HG03066 (cell line): ENCODE data around the gene UCN.
"Not testable (repeated sequence)": the region's sequence is repeated elsewhere in the genome, so short reads cannot be mapped to it uniquely, and the experiment has no call there.

ENCODE experiments used
- ATAC-seq: cut with Tn5 transposase; IDR thresholded peaks from one replicate; pipeline ENCODE4 v1.9.1; 2021; ENCODE audit warnings: low read depth; ENCODE audit not compliant: unreplicated experiment

The UCN gene

DNA sequence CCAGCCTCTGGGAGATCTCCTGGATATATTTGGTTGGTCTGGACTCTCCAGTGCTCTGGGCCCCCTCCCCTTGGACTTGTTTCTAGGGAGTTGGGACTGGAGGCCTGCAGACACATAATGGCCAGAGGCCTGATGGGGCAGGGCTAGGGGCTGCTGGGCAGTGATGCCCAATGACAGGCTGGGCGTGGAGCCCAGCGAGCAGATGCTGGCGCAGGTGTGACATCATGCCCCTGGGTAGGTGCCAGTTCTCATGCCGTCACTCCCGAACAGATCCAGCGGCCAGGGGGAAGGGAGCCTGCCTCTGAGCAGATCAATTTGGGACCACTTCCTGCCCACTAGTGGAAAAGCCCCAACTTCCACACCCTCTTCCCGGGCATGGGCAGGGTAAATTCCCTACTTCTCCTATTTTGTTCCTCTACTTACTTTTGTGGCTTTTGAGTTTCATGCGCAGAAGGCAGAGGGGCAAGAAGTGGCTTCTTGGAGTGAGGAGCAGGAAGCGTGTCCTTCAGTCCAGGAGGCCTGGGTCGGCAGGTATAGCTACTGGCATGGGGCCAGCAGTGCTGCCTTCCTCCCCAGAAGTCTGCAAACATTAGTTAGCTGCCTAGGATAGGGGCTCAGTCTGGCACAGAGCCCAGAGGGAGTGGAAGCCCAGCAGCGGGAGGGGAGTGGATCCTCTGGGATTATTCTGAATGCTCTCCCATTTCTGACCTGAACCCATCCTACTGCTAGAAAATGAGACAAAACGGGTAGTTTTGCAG lies 8.6 kb upstream of the UCN start:
- no peak for ATAC-seq

DNA sequence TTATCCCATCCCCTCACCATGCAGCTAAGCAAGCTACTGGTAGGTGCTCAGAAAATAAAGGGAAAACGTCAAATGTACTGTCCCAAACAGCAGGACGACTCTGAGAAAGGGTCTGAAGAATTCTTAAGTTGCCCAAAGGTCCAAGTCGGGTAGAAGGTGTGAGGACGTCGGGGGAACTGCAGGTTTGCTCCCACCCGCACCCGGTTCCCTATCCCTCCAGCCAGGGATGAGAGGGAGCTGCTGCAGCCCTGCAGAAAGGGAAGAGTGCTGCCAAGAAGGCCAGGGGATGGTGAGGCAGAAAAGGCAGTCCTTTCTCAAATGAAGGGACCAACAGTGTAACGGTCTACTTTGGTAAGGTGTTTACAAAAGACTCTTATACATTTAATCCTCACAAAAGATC lies 6.9 kb upstream of the UCN start:
- ATAC-seq, result no peak

GRCh38 chr2:27314709-27315108 lies 6.5 kb upstream of the UCN start:
- ATAC-seq, result no peak

- ATAC-seq, result no peak
Observed at GRCh38 chr2:27313882-27314645, 5.8 kb upstream of the UCN start.

DNA sequence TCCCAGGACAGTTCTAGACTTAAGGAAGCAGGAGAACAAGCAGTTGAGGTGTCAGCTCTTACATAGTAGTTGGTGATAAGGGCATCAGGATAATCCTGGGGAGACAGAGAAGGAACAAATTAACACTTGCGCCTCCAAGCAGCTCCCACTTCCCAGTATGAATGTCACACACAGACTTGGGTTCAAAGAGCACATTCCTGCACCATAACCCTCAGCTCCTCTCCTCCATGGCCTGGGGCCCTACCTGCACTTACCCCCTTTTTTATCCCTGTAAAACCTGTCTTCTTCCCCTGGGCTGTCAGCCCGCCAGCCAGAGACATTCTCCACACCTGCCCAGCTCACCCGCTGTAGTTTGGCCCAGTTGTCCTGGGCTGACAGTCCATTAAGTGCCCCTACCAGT lies 3.9 kb upstream of the UCN start:
- no peak for ATAC-seq

DNA sequence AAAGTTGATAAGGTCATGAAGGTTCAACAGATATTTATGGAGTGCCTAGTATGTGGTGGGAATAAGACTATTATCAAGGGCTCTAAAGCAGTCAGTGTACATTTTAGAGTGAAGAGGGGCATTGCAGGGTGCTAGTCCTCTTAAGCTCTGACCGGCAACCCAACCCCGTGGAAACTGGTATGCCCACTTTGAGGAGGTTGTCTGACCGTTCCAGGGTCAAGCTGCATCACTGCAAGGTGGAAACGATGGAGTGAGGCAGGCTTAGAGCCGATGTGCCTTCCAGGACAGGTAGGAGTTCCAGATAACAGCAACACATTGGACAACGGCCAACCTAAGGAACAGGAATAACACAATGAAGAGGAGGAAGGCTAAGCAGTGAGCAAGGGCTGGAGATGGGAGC lies 1.4 kb upstream of the UCN start:
- no peak for ATAC-seq

DNA sequence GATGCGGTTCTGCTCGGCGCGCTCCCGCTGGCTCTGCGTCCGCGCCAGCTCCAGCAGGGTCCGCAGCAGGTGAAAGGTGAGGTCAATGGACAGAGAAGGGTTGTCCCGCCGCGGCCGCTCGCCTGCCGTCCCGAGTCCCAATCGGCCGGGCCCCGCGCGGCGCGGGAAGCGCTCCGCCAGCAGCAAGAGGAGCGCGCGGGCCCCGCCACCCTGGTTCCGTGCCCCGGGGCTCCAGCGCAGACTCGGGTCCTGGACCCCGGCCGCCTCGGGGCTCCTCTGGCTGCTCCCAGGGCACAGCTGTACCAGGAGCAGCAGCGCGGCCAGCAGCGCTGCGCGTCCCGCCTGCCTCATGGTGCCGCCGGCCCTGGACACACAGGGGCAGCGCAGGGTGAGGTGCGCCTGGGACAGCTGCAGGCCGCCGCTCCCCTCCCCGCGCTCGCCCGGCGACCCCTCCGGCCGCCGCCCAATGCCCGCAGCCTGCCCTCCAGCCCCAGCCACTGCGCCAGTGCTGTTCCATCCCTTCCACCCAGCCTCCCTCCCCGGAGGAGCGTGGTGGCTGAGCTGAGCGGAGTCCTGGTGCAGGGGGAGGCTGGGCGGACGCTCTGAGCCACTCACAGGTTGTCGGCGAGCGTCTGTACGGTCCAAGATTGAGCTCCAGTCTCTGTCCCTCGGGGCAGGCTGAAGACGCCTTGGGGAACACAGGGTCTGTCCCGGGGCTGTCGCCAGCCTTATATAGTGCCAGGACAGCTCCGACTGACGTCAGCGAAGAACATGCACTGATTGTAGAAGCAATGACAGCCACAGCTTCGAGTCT lies 493 bp downstream of the UCN start:
- no peak for ATAC-seq

DNA sequence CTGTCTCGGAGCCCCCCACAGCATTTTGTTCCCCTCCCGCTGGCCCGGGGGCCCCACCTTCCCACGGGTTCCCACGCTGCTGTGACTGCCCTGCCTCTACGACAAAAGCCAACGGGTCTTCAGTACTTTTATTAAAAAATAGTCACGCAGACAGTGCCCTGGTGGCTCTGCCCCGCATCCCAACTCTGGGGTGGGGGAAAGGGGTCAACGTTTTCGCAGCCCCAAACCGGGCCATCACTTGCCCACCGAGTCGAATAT lies 1.0 kb downstream of the UCN start:
- ATAC-seq, result no peak

DNA sequence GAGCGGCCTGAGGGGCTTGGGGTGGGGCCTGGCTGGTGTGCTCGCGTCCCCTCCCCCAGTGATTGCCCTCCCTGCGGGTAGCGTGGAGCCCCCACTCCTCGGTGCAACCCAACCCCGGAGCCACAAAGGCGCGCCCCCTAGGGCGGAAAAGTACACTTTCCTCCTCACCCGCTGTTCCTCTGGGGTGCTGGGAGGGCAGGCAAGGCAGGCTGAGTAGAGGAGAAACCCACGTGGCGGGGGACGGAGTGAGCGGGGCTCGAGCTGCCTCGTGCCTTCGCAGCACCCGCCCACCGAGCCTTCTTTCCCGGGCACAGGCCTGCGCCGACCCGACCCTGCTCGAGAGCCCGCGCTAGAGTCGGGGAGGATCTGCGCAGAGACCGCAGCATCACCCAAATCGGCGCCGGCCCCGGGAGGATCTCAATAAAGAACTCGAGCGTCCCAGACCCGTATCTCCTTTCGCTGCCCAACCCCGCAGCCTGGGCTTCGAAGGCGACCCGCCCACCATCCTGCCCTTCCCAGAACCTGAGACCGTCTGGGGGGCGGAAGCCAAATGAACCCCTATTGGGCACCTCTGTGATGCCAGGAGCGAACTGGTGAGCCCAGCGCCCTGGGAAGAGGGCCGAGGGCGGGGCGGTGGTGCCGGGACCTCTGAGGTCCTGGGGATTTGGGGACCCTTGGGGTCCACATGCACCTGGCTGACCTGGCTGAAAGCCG lies 1.5 kb downstream of the UCN start:
- ATAC-seq, result no peak

DNA sequence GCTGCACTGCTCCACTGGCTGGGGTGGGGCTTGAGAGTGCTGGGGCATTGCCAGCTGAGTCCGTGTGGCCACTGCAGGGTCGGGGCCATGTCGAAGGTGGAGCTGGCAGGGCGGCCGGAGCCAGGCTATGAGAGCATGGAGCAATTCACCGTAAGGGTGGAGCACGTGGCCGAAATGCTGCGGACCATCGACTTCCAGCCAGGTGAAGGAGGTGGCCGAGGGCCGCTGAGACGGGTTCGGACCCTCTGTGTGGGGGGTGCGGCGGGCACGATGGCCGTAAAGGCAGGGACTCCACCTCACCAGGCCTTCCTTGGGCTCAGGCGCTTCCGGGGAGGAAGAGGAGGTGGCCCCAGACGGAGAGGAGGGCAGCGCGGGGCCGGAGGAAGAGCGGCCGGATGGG lies 2.1 kb downstream of the UCN start:
- no peak for ATAC-seq

DNA sequence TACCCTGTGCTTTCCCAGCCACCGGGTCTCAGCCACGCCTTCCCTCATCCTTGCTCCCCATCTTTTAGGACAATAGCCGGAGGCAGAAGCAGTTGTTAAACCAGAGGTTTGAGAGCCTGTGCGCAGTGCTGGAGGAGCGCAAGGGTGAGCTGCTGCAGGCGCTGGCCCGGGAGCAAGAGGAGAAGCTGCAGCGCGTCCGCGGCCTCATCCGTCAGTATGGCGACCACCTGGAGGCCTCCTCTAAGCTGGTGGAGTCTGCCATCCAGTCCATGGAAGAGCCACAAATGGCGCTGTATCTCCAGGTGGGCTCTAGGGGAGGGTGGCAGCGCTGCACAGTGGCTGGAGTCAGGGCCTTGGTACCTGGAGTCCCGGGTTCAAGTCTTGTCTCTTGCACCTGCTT lies 2.7 kb downstream of the UCN start:
- no peak for ATAC-seq

DNA sequence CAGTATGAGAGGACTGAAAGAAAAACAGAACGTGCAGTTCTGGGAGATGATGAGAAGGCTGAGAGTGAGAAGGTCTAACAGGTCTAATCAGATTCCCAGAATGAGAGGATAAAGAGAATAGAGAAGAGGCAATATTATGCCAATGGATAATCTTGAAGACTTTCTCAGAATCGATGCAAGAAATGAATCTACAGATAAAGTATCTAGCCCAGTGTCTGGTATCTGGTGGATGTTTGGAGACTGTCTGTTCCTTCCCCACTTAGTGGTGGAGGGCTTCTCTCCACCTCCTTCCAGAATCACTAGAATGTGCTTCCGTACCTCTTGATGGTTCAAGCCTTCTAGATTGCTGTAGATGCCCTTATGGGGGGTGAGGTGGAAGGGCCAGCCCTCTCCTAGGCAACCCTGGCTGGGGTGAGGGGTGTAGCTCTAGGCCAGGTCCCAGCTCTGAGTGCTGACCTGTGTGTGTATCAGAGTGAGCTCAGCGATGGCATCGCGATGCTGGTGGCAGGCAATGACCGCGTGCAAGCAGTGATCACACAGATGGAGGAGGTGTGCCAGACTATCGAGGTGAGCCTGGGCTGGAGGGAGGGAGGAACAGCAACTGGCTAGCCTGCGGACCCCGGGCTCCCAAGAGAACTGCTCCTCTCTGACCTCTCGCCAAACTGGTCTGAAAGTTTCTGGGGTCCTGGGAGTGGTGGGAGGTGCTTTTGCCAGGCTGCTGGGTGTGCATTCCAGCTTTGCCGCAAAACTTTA lies 3.6 kb downstream of the UCN start:
- ATAC-seq, result no peak

DNA sequence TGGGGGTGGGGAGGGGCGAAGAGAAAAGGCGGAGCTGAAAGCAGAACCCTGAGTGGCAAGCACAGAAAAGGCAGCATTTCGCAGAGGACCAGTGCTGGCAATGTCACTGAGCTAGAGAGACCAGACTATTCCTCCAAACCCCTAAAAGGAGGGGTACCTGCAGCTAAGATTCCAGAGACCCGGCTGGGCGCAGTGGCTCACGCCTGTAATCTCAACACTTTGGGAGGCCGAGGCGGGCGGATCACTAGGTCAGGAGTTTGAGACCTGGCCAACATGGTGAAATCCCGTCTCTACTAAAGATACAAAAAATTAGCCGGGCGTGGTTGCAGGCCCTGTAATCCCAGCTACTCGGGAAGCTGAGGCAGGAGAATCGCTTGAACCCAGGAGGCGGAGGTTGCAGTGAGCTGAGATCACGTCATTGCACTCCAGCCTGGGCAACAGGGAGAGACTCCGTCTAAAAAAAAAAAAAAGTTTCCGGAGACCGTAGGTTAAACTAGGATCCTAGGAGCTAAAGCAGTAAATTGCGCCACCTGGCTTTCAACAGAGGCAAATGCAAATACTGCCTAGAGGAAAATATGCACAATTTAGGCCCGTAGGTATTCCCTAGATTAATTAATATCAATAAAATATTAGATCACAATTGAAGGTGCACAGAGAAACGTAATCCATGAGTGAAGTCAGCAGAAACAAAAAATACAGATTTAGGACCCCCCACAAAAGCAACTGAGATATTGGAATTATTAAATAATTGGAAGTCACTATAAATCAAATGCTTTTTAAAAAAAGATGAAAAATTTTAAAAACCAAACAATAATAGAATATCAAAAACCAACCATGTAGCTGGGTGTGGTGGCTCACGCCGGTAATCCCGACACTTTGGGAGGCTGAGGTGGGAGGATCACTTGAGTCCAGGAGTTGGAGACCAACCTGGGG lies 4.9 kb downstream of the UCN start:
- ATAC-seq, result no peak

- not testable (repeated sequence) for ATAC-seq
Observed at GRCh38 chr2:27300606-27301005, 7.6 kb downstream of the UCN start.

- no peak for ATAC-seq
Observed at GRCh38 chr2:27298391-27299080, 9.7 kb downstream of the UCN start.

GRCh38 chr2:27297195-27297594 lies 11.1 kb downstream of the UCN start:
- ATAC-seq, result no peak

GRCh38 chr2:27296481-27296880 lies 11.8 kb downstream of the UCN start:
- no peak for ATAC-seq

DNA sequence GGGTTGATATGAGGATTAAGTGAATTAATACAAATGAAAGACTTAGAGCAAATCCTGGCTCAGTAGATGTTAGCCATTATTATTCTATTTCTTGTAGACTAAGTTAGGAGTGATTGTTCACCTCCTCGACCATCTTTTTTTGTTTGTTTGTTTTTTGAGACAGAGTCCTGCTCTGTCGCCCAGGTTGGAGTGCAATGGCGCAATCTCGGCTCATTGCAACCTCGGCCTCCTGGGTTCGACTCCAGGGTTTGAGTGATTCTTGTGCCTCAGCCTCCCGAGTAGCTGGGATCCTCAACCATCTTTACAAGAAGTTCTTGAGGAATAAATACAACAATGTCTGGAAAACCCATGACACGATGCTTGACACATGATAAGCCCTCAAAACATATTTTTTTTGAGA lies 13.3 kb downstream of the UCN start:
- ATAC-seq, result no peak

GRCh38 chr2:27291865-27292264 lies 16.4 kb downstream of the UCN start:
- no peak for ATAC-seq
